Posterior vena cava (tissue), 2 donors: Measurements from ENCODE around the gene CHIA. TPM values are rescaled to one million over a fixed set of nuclear protein-coding genes. Genes with fewer than 3 reads are reported as not detected.
A peak's percentile ranks its signal among the peaks of the same experiment; 100 is the strongest.
"Not testable (repeated sequence)": the region's sequence is repeated elsewhere in the genome, so short reads cannot be mapped to it uniquely, and the experiment has no call there.

Experiments used
- DNase-seq: peaks from one replicate; pipeline ENCODE4 v3.0.0-alpha.2; 2020; ENCODE audit warnings: low spot score
- intact Hi-C, 2 donors: fragments of 100-400 bp; cut with DNase I; formaldehyde crosslinking; loops; one replicate each; pipeline versions ENCODE4 v1.14.1 to v1.14.2; 2022 to 2023
- total RNA-seq, 2 donors: library from RNA; stranded (reverse); fragmentation: NEBNext Ultra II Directional; extraction: Animal tissue kit (Norgen Biotek cat#: 25700); gene quantifications; one replicate each; pipeline ENCODE4 v1.2.1, GENCODE V29; 2021
- donor health status: DM: yes; HTN: yes; CAD: no.
- donor health status: DM: yes; HTN: yes; CAD: no.

Gene CHIA
- total RNA-seq, 2 donors from 2014 or later = not detected

DNA sequence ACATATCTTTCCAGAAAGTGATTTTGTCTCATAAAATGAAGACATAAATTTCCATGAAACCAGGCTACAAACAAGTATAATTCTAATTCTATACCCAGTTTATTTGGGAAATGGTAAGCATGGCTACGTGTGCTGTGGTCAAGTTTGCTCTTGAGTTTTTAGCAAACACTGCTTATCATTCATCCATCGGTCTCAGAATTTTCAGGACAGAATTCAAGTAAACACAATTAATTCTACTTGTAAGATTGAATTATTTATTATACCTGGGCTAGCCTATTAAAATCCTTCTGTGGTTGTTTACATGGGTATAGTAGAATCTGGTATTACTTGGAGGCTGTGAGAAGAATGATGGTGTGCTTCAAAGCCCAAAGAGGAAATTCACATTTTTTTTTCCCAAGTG lies 68.3 kb downstream of the CHIA start:
- DNase-seq = no peak
- intact Hi-C loops = no loop called here

DNA sequence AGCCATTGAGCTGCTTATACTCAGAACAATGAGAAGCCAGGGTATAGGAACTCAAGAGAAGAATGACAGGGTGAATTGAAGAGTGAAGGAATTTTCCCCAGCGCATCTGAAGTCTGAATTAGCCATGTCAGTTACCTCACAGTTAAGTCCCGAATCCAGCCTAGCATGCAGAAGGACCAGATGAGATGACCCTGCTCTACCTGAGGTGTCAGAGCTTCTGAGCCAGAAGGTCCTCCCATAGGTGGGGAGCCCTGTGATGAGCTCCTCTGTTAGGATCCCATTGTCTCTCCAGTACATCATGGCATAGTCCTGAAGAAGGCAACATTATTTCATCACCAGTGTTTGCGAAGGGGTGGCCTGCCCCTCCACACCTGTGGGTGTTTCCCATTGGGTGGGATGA lies 68.7 kb downstream of the CHIA start:
- no peak for DNase-seq
- intact Hi-C loops = no loop called here

GRCh38 chr1:111360257-111360656 lies 69.6 kb downstream of the CHIA start:
- DNase-seq, intact Hi-C loops: not testable (repeated sequence)

DNA sequence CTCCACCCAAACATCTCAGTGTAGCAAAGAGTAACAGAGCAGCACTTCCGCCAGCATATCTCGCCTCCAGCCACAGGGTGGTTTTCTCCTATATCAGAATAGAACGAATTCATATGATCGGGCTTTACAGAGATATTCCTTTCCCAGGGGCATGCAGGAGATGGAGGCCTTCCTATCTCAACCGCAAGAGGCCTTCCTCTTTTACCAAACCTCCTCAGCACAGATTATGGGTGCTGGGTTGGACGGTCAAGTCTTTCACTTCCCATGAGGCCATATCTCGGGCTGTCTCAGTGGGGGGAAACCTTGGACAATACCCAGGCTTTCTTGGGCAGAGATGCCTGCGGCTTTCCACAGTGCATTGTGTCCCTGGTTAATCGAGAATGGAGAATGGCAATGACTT lies 71.1 kb downstream of the CHIA start:
- peak; percentile 41 for DNase-seq
- intact Hi-C loops = no loop called here

GRCh38 chr1:111364690-111365089 lies 74.0 kb downstream of the CHIA start:
- no peak for DNase-seq
- intact Hi-C loops = no loop called here

GRCh38 chr1:111366256-111366655 lies 75.6 kb downstream of the CHIA start:
- intact Hi-C loops = no loop called here
- no peak for DNase-seq

GRCh38 chr1:111369177-111369576 lies 78.5 kb downstream of the CHIA start:
- intact Hi-C loops = no loop called here

DNA sequence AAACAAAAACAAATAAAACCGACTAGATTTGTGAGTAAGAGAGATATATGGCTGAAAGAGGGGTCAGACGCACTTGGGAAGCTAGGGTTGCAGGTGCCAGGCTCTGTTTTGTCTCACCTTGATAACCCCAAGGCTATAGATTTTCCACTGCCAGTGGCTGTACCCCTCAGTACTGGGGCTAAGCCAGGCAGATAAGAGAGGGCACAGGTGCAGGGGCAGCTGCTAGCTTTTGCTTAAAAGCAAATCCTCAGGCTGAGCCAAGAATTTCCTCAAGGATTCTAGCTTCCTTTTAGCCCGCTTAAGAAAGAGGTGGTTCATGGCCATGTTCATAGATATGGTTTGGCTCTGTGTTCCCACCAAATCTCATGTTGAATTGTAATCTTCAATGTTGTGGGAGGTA lies 79.0 kb downstream of the CHIA start:
- intact Hi-C loops = loop anchor here in 1 of 2 donors (5.0 kb wide), 1 partner anchor 1257 kb away; the partner anchor contains the start of gene UBL4B
- no peak for DNase-seq

More at GRCh38 chr1:111369177-111369576, 78.5 kb downstream of the CHIA start:
- no peak for DNase-seq

Other genes with a start within 250 kb of the CHIA start
- gene DRAM2, start 150.8 kb upstream of the CHIA start, total RNA-seq = 10 to 100 TPM; 24.9 to 25.7 TPM
- 10 to 100 TPM; 23.5 to 29.2 TPM for gene CEPT1, start 150.6 kb upstream of the CHIA start, total RNA-seq
- 10 to 100 TPM; 10.5 to 15.7 TPM for gene DENND2D, start 90.2 kb upstream of the CHIA start, total RNA-seq
- gene CHI3L2, start 63.1 kb upstream of the CHIA start, total RNA-seq = 10 to 100 TPM in 1 of 2 donors, 1 to 10 TPM in 1; 7.9 to 23.4 TPM
- gene OVGP1, start 136.9 kb downstream of the CHIA start, total RNA-seq = 1 to 10 TPM; 1.5 to 1.6 TPM
- 10 to 100 TPM; 20.9 to 21.2 TPM for gene WDR77, start 158.4 kb downstream of the CHIA start, total RNA-seq
- gene ATP5PB, start 158.6 kb downstream of the CHIA start, total RNA-seq = 100 to 1,000 TPM; 148 to 164 TPM
- 10 to 100 TPM; 37.1 to 45.8 TPM for gene C1orf162, start 183.1 kb downstream of the CHIA start, total RNA-seq
- gene ADORA3, start 212.8 kb downstream of the CHIA start, total RNA-seq = 10 to 100 TPM; 10.3 to 17.5 TPM
- 1 to 10 TPM; 4.2 to 7.1 TPM for gene TMIGD3, start 212.8 kb downstream of the CHIA start, total RNA-seq